RWPE2 (cell line): ENCODE results near the gene VAT1.

ENCODE experiments used
- ATAC-seq: fragments of 200-7000 bp; cut with Tn5 transposase; 3 replicates; pipeline ENCODE4 v1.9.1; 2021; ENCODE audit warnings: low read depth
- DNase-seq: peaks from one replicate; pipeline ENCODE4 v3.0.0-alpha.2; 2020; ENCODE audit warnings: low spot score
- H3K27ac ChIP-seq: fragments of 450-650 bp; 2 replicates; pipeline ENCODE4 v1.5.1; 2017; ENCODE audit warnings: mild to moderate bottlenecking; ENCODE audit not compliant: poor library complexity, severe bottlenecking
- H3K27me3 ChIP-seq: fragments of 250-450 bp; sonication (Bioruptor Pico); 2 replicates; pipeline ENCODE4 v1.5.1; 2021; ENCODE audit warnings: mild to moderate bottlenecking, moderate library complexity; ENCODE audit not compliant: insufficient read depth, poor library complexity, severe bottlenecking
- H3K36me3 ChIP-seq: fragments of 250-450 bp; sonication (Bioruptor Pico); 2 replicates; pipeline ENCODE4 v1.5.1; 2020; ENCODE audit warnings: low read depth, mild to moderate bottlenecking, moderate library complexity
- H3K4me1 ChIP-seq: fragments of 250-450 bp; sonication (Bioruptor Pico); 2 replicates; pipeline ENCODE4 v1.5.1; 2021; ENCODE audit warnings: mild to moderate bottlenecking, moderate library complexity; ENCODE audit not compliant: insufficient read depth, poor library complexity, severe bottlenecking
- H3K4me3 ChIP-seq: fragments of 250-450 bp; sonication (Bioruptor Pico); 2 replicates; pipeline ENCODE4 v1.5.1; 2021; ENCODE audit warnings: mild to moderate bottlenecking, moderate library complexity; ENCODE audit not compliant: severe bottlenecking
- H3K9me3 ChIP-seq: fragments of 250-450 bp; sonication (Bioruptor Pico); 2 replicates; pipeline ENCODE4 v1.5.1; 2021; ENCODE audit warnings: mild to moderate bottlenecking, moderate library complexity; ENCODE audit not compliant: severe bottlenecking
- CTCF ChIP-seq: fragments of 450-650 bp; IDR thresholded peaks from one replicate; pipeline ENCODE4 v1.5.1; 2017; ENCODE audit warnings: mild to moderate bottlenecking, moderate library complexity; ENCODE audit not compliant: poor library complexity, severe bottlenecking

The VAT1 gene

DNA sequence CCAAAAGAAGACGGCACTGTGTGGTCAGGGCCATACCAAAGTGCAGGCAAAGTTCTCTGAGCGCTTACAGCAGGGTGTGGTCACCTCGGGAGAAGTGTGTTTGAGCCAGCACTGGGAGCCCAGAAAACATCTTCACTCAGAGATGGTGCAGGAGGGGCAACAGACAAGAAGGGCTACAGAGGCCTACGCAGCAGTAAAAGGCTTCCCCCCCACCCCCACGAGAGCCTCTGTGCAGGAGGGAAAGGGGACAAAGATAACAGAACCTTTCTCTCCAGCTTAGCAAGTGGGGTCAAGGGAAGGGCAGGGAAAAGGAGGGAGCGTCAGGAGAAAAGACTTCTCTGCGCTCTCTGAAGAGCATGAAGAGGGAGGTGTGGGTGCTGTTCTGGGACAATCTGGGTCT lies 2.8 kb downstream of the VAT1 start:
- H3K27ac ChIP-seq = peak overlapping the region; percentile 64

GRCh38 chr17:43018932-43019331 lies 3.3 kb downstream of the VAT1 start:
- H3K36me3 ChIP-seq = peaks cover 25% of the 10 kb centered on the region
- no peak overlapping the region for H3K4me3 ChIP-seq
- no peaks in the 10 kb centered on the region for H3K27me3 ChIP-seq
- no peaks in the 10 kb centered on the region for H3K4me1 ChIP-seq
- no peak overlapping the region for H3K27ac ChIP-seq
- H3K9me3 ChIP-seq = no peaks in the 10 kb centered on the region
- TF ChIP-seq CTCF = no peak
- DNase-seq (no peak), ATAC-seq (no peak)

More for the DNA sequence above, 2.8 kb downstream of the VAT1 start:
- no peaks in the 10 kb centered on the region for H3K27me3 ChIP-seq
- no peaks in the 10 kb centered on the region for H3K4me1 ChIP-seq
- DNase-seq = no peak
- H3K9me3 ChIP-seq = no peaks in the 10 kb centered on the region
- no peak overlapping the region for H3K4me3 ChIP-seq
- H3K36me3 ChIP-seq = peaks cover 25% of the 10 kb centered on the region
- no peak for ATAC-seq
- TF ChIP-seq CTCF = no peak

- H3K27me3 ChIP-seq = no peaks in the 10 kb centered on the region
- no peaks in the 10 kb centered on the region for H3K9me3 ChIP-seq
- H3K36me3 ChIP-seq = peaks cover 25% of the 10 kb centered on the region
- no peaks in the 10 kb centered on the region for H3K4me1 ChIP-seq
- ATAC-seq = no peak
- no peak overlapping the region for H3K27ac ChIP-seq
- no peak for DNase-seq
- no peak for TF ChIP-seq CTCF
- no peak overlapping the region for H3K4me3 ChIP-seq
Measured at GRCh38 chr17:43018008-43018853, 4.0 kb downstream of the VAT1 start.

- no peaks in the 10 kb centered on the region for H3K27me3 ChIP-seq
- H3K36me3 ChIP-seq = peaks cover 25% of the 10 kb centered on the region
- no peak overlapping the region for H3K4me3 ChIP-seq
- no peak overlapping the region for H3K27ac ChIP-seq
- H3K9me3 ChIP-seq = no peaks in the 10 kb centered on the region
- DNase-seq = no peak
- no peaks in the 10 kb centered on the region for H3K4me1 ChIP-seq
- TF ChIP-seq CTCF = no peak
- no peak for ATAC-seq
Measured at GRCh38 chr17:43016216-43016615, 6.0 kb downstream of the VAT1 start.

DNA sequence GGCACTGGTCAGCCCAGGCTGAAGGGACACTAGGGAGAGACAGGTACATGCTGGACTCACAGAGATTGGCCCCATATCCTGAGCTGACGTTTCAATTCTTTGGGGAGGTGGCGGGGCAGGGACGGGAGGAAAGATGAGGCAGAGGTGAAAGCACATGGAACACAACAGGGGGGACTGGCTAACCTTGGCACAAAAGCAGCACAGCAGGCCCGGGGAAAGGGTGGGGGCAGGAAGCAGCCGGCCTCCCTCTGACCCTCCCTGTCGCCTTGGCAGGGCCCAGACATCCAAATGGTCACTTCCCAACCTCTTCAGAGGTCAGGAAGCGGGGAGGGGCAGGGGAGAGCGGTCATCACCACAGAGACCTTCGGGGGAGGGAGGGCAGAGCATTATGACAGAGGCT lies 6.6 kb downstream of the VAT1 start:
- Histone ChIP-seq H3K4me1 (no peaks in the 10 kb centered on the region), H3K27me3 (no peaks in the 10 kb centered on the region), H3K9me3 (no peaks in the 10 kb centered on the region), H3K4me3 (no peak overlapping the region), H3K36me3 (peaks cover 25% of the 10 kb centered on the region), H3K27ac (no peak overlapping the region)
- no peak for DNase-seq
- ATAC-seq = no peak
- no peak for TF ChIP-seq CTCF
